ENCODE results near the gene NDUFA12.

Gene NDUFA12

DNA sequence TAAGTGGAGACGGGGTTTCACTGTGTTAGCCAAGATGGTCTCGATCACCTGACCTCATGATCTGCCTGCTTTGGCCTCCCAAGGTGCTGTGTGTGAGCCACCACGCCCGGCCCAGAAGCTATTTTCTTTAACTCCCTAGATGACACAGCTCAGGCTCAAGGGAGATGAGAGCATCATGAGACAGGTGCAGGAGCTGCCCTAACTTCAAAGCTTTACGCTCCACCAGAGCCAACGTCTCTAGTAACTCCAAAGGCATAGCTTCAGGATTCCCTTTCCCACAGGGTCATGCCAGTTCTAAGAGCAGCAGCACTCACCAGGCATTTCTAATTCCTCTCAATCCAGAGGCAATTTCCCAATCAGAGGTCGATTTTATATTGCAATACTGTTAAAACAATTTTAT is 21.0 kb downstream of the NDUFA12 start:
- DNase-seq (ENCODE audit: low read depth in 2 of 2, low spot score in 1 of 2): no peak

DNA sequence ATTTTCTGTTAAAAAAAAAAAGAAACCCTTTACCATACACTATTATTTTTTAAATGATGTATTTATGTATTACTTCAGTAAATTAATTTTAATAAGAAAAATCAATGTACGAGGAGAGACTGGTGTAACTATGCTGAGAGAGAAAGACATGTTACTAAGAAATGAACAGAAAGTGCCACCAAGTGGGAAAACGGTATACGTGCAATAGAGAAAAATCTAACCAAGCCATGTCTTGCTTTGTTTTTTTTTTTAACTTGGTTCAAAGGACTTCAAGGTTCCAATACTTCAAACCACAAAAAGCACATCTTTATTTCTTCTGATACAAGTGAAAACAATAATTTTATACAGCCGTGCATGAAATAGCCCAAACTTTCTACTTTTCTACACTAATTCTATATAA is 22.9 kb downstream of the NDUFA12 start:
- no peak for DNase-seq (ENCODE audit: low read depth in 2 of 2, low spot score in 1 of 2)

DNA sequence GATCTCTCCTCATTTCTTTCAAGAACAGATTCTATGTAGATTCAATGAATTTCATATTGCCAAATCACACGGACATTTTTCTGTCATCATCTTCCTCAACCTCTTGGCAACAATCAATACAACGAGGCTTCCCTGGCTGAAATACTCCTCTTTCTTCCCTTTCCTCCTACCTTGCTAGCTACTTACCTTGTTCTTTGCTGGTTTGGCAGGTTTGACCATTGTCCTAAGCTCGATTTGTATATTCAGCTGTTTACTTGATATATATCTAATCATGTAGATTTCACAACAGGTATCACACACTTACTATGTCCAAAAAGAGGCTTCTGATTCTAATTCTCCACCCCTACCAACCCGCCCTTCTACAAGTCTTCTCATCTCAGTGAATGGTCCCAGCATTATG is 23.6 kb downstream of the NDUFA12 start:
- no peak for DNase-seq (ENCODE audit: low read depth in 2 of 2, low spot score in 1 of 2)

DNA sequence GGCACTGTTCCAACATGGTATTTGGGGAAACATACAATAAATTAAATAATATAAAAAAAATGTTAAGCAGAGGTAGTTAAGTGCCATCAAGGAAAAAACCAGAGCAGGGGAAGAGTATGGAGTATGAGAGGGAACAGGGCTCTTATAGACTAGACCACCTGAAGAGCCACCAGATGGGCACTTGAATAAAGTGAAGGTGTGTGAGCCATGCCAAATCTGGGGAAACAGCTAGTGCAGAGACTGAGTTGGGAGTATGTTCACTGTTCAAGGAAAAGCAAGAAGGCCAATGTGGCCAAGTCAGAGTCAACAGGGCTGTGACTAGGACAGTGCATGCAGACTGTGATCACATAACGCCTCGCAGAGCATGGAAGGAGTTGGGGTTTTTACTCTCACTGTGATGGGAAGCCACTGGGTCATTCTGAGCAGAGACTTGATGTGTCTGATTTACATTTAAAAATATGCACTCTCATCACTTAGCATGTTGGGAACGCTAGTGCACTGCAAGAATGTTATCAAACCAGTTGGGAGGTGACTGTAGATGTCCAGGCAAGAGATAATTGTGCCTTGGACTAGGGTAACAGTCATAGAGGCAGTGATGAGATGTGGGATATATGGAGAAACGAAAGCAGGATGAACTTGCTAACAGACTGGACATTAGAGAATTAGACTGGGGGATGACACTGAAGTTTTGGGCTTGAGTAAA is 25.6 kb downstream of the NDUFA12 start:
- no peak for DNase-seq (ENCODE audit: low read depth in 2 of 2, low spot score in 1 of 2)

DNA sequence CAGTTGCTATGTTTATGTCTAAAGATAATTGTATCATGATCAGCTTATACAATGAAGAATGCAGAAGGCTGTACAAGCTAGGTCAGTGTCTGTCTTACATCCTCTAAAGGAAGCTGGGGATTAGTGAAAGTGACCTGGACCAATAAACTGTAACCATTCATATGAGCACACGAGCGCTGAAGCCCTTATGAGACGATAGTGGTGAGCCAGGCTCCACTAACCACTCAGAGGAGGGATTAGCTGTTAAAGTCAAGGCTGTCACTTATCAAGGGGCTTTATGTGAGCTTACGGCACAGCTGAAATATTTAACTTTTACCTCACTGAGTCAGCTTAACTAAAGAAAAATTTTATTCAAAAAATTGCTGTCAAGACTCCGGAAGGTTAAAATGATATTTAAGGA is 30.3 kb downstream of the NDUFA12 start:
- DNase-seq (ENCODE audit: low read depth in 2 of 2, low spot score in 1 of 2): no peak

DNA sequence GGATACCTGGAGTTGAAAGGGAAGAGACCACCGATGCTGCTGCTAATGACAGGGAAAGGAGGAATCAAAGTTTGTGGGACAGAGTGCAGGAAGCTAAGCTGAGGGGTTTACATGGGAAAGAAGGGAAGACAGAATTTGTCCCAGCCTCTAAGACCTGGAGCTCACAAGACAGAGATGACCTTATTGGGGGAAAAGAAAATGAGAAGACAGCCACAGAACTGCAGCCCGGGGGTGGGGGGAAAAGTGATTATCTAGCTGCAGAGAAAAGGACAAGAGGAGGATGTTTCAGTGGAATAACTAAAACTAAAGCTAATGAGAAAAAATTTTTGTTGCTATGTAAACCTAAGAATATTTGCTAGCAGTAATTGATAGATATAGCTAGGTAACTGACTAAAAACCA is 30.7 kb downstream of the NDUFA12 start:
- no peak for DNase-seq (ENCODE audit: low read depth in 2 of 2, low spot score in 1 of 2)

DNA sequence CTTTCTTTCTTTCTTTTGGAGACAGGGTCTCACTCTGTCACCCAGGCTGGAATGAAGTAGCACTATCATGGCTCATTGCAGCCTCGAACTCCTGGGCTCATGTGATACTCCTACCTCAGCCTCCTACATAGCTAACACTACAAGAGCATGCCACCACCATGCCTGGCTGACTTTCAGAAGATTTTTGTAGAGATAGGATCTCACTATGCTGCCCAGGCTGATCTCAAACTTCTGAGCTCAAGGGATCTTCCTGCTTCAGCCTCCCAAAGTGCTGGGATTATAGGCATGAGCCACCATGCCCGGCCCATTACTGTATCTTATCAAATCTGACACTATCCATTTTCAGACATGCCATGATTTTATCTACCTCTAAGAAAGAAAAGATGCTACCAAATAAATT is 31.6 kb downstream of the NDUFA12 start:
- no peak for DNase-seq (ENCODE audit: low read depth in 2 of 2, low spot score in 1 of 2)

DNA sequence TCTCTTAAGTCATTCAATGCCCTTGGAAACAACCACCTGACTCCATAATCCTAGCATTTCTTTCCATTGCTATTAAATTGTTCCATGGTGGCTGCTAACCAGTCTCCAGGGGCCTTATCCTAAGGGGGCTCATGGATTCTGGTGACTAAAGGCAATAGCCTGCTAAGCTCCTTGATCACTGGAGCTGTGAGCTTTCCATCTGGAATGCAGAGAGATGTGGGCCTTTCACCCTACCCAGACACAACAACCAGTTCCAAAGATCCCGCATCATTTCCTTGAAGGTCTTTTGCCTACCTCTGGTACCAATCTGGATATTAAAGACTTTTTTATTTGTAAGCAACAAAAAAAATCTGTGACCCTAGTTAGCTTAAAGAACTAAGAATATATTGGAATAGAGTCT is 32.9 kb downstream of the NDUFA12 start:
- DNase-seq (ENCODE audit: low read depth in 2 of 2, low spot score in 1 of 2): no peak

DNA sequence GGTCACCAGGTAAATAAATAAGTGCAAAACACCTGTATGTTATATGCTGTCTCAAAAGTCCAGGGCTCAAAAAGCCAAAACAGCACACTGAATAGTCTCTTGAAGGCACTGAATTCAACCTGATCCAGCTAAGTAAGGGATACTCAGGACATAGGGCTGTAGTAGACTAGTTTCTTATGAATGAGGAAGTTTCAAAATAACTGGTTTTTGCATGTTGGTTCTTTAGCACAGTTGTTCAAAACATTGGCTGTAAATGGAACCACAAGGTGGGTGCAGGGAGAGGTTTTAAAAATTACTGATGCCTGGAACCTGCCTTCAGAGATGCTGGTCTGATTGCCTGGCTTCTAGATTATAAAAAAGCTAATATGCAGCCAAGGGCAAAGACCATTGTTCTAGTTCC is 34.1 kb downstream of the NDUFA12 start:
- no peak for DNase-seq (ENCODE audit: low read depth in 2 of 2, low spot score in 1 of 2)

DNA sequence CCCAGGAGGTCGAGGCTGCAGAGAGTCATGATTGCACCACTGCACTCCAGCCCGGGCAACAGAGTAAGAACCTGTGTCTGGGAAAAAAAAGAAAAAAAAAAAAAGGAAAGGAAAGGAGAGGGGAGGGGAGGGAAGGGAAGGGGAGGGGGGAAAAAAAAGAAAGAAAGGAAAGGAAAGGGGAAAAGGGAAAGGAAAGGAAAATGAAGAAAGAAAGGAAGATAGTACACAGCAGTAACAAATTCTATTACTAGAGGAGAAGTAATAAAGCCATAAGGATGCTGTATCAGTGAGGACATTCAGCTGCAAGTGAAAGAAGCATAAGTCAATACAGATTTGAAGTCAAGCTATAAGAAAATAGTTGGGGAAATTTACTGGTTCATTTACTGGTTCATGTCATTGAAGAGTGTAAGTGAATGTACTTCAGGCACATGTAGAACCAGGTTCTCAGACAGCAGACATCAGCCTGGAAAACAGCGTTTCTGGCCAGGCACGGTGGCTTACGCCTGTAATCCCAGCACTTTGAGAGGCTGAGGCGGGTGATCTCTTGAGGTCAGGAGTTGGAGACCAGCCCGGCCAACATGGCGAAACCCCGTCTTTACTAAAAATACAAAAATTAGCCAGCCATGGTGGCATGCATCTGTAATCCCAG is 37.4 kb downstream of the NDUFA12 start:
- no peak for DNase-seq (ENCODE audit: low read depth in 2 of 2, low spot score in 1 of 2)

DNA sequence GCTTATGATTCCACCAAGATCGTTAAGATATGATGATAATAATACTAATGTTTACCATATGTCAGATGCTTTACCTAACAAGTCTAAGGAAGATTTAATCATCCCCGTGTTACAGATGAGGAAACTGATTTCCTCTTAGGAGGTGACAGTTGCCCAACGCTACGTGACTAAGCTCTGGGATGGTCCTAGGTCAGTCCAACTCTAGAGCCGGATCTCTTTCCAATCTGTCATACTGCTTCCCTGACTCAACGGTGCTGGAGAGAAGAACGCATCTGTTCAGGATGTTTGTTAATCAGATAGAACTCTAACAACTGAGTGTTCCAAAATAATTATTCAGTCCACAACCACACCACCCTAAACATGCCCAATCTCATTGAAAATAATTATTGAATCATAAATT is 39.8 kb downstream of the NDUFA12 start:
- no peak for DNase-seq (ENCODE audit: low read depth in 2 of 2, low spot score in 1 of 2)

DNA sequence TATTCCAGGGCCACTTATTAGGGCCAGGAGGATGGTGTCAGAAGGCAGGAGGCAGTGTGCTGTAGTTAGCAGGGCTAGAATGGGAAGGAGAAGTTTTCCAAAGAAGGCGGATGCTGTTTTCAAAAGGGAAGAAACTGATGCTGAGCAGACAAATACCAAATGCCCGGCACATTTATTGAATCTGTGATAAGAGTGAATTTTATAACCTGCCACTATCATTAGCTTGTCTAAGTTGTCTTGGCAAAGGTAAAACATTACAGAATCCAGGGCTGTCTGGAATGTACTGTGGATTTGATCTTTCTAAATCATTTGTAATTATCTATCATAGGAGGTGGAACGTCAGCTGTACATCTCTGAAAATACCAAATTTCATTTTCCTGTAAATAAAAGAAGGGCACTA is 40.8 kb downstream of the NDUFA12 start:
- DNase-seq (ENCODE audit: low read depth in 2 of 2, low spot score in 1 of 2): no peak

DNA sequence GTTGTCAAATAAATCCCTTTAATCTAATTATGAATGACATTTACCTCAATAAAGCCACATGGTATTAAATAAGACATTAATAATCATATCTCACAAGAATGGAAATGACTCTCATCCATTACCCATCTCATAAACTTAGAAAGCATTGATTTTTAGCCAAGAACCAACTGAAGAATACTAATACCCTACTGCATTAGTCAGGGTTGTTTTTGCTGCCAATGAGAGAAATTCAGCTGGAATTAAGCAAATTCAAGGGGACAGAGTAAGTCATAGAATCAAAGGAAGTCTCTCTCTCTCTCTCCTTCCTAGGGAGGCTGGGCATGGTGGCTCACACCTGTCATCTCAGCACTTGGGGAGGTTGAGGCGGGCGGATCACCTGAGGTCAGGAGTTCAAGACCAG is 41.6 kb downstream of the NDUFA12 start:
- DNase-seq (ENCODE audit: low read depth in 2 of 2, low spot score in 1 of 2): no peak

DNA sequence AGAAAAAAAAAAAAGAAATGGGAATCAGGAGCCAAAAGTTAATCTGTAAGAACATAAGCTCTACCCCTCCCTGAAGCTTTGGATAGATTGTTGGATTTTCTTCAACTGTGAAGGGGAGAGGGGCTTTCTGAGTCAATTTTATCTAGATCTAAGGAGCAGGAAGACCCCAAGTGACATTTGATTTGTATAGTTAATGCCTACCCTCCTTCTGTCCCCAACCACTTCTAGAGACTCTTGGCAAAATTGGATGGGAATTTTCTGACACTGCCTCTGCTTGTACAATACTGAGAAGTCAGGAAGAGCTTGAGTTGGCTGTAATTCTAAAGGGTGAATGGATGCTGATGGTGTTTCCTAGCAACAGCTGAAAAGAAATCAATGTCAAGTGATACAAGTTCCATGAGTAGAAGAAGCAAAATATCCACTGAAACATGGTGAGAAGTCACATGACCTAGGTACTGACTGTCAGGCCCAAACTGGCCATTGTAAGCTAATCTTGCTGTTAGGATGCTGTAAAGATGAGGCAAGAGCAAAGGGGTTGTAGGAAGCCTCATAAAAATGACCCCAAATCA is 42.2 kb downstream of the NDUFA12 start:
- no peak for DNase-seq (ENCODE audit: low read depth in 2 of 2, low spot score in 1 of 2)

DNA sequence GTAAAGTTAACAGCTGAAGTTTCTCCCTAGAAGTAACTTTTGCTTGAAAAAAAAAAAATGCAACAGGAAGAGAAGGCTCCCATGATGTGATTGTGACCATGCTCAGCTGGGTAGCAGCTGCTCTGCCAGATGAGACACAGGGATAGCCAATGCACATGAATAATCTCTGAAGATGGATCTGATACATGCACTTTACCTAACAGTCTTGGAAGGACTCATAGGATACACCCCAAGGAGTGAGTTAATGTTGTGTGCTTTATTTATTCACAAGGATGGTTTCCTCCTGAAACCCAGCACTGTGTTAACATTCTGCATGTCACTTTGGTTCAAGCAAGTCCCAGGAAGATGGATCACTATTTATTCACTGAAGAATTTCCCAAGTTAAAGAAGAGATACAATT is 46.5 kb downstream of the NDUFA12 start:
- no peak for DNase-seq (ENCODE audit: low read depth in 2 of 2, low spot score in 1 of 2)

DNA sequence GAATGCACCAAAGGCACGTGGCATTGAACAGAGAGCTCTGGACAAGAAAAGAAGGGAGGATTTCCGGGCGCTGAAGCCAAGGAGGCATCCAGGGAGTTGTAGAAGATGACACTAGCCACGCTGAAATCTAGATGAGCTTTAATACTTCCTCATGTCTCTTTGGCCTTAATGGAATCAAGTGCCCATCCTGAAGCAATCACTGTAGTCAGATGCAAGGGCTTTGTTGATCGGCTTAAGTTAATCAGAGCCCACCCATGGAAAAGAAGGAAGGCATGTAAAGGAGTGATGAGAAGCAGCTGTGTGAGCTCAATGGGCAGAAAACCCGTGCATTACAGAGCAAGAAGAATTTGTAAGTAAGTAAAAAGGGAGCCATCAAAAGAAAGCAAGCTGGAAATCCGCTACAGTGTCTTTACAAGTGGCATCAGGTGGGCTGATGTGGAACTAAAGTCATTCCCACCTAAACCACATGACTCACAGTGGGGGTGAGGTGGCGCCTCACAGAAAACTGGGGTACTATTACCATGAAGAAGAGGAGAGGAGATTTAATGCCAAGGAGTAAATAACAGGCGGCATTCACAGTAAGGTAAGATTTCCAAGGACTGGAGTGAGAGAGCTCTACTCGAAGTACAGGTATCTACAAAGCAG is 48.4 kb downstream of the NDUFA12 start:
- no peak for DNase-seq (ENCODE audit: low read depth in 2 of 2, low spot score in 1 of 2)

DNA sequence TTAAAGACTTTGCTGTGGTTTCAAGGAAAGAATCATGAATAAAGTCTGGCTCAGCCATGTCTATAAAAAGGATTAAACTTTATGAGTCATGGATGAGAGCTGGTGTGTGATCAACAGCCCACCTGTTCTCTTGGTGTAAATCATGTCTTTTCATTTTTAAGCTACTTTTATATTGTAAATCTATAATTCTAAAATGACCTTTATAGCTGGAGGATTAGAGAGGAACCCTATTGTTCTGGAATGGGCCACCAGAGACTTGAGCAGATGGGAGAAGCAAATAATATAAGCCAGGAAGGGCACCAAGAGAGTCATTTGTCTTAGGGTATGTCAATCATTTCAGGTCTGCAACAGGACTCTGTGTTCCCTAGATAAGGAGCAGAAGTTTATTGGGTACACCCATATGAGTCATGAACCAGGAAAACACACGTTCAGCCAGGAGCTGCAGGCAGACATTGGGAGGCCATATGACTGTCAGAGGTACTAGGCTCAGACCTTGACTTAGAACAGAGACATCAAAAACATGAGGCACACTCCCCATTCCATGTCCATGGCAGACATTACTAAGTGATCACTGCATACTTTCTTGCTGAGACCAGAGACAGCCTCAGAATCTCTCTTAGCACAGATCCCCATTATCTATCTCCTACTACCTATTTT is 49.3 kb downstream of the NDUFA12 start:
- no peak for DNase-seq (ENCODE audit: low read depth in 2 of 2, low spot score in 1 of 2)

DNA sequence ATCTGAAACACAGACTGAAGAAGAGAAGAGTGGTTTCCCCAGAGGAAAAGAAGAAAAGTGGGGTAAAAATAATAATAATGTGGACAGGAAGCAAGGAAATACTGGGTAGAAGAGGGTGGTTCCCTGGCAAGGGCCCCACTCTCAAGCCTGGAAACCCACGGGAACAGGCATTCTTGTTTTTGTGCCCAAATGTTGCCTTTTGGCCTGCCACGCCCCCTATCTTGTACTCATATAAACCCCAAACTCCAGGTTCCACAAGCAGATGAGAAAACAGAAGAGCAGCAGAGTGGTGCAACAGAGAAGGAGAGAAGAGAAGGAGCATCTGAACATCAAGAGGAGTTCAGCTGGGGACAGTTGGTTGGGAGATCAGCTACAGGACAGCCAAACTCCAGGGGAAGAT is 51.2 kb downstream of the NDUFA12 start:
- DNase-seq (ENCODE audit: low read depth in 2 of 2, low spot score in 1 of 2): no peak

DNA sequence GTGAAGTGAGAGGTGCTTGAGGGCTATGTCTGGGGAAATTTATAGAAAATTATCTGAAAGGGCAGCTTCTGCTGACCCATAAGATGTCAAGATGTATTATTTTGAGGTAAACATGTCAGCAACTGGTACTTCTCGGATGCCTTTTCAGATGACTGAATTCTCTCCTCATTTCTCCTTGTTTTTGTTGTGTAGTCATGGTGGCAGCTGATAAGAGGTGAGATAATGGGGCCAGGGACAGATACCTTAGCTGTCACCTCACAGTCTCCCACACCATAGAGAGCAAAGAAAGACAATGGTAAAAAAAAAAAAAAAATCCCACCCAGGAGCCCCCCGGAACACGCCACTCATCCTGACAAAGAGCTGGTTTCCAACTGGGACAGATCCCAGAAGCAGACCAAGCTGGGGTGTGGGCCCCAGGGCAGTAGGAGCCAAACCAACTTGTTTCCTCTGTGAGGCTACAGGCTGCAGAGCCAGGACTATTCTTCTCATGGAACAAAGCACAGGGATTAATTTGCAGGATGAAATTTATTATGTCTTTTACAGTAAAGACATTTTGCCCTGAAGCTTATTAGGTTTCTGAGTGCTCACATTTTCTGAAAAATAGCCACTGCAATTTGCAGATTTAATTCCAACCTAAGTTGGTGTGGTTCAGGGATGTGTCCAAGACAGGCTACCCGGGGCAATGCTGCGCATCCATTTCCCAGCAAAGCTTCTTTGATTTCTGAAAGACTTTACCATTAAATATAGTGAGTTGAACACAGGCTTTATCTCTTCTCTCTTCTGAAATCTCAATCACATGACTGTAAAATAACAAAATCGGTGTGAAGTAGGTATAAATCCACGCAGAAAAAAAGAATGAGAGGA is 52.2 kb downstream of the NDUFA12 start:
- DNase-seq (ENCODE audit: low read depth in 2 of 2, low spot score in 1 of 2): no peak

DNA sequence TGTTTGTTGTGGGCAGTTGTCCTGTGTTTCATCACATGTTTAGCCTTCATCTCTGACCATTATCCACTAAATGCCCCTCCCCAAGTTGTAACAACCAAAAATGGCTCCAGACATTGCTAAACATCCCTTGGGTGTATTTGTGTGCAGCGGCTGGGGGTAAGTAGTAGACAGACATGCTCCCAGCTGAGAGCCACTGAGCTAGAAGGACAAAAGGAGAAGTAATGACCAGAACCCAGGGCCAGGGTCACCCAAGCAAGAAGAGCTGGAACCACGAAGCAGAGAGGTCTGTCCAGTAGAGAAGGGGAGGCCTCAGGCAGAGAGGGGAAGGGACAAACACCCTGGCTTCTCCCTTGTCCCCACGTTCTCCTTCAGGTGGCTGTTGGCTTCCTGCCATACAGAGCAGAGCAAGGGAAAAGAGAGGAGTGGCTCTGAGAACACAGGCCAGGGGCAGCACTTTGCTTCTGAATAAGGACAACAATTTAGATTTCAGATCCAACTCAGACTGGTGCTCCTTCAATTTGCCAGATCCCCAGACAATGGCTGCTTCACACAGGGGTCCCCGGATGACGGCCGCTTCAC is 55.2 kb downstream of the NDUFA12 start:
- no peak for DNase-seq (ENCODE audit: low read depth in 2 of 2, low spot score in 1 of 2)

DNA sequence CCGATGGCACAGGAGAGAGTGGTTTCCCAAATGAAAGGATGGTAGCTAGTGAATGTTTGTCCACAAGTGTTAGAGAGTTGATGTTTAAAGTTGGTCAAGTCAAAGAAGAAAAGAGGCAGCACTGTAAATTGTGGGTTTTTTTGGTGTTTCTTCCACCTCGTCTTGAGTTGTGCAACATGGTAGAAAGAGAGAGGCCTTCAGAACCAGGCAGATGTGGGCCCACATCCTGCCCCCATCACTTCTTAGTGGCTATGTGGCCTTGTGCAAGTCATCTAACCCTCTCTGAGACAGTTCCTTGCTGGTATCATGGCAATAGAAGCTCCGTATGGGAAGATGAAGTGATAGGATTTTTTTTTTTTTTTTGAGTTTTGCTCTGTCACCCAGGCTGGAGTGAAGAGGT is 60.8 kb downstream of the NDUFA12 start:
- no peak for DNase-seq (ENCODE audit: low read depth in 2 of 2, low spot score in 1 of 2)
